Measurements from ENCODE around the gene HAUS7. TPM values are rescaled to one million over a fixed set of nuclear protein-coding genes. Genes with fewer than 3 reads are reported as not detected.

Gene HAUS7
- polyA plus RNA-seq (2013, experiment 1 of 2): 22.9 TPM
- polyA plus RNA-seq (2013, experiment 2 of 2): 20.7 TPM

GRCh38 chrX:153470411-153471363 lies at the start of gene HAUS7:
TSS of gene HAUS7 (minus strand) at chrX:153470576. CDS start at chrX:153470557, 19 bp downstream.
- H3K27ac ChIP-seq (ENCODE audit: low read depth, low read length, severe bottlenecking): peak within 1 kb of the TSS; percentile 29
- H3K4me3 ChIP-seq (ENCODE audit: extremely low read depth, insufficient read depth, low read length, poor library complexity, severe bottlenecking): peak within 1 kb of the TSS; percentile 62
- no peaks in the 10 kb centered on the region for H3K4me1 ChIP-seq (ENCODE audit: control insufficient read depth, insufficient read depth, low read length, poor library complexity, severe bottlenecking)
- H3K36me3 ChIP-seq (ENCODE audit: control insufficient read depth, insufficient read depth, low read length): no peaks in the 10 kb centered on the region
- no peaks in the 10 kb centered on the region for H3K9me3 ChIP-seq (ENCODE audit: control insufficient read depth, low read length)
- WGBS, 2 experiments (ENCODE audit: insufficient coverage in 2 of 2): 0 to 17% methylated on average over 5 to 21 of the region's 70 CpGs

GRCh38 chrX:153519569-153520286 lies 49.4 kb upstream of the HAUS7 start:
- Histone ChIP-seq H3K36me3 (ENCODE audit: control insufficient read depth, insufficient read depth, low read length) (no peaks in the 10 kb centered on the region), H3K9me3 (ENCODE audit: control insufficient read depth, low read length) (no peaks in the 10 kb centered on the region), H3K4me3 (ENCODE audit: extremely low read depth, insufficient read depth, low read length, poor library complexity, severe bottlenecking) (no peak overlapping the region), H3K4me1 (ENCODE audit: control insufficient read depth, insufficient read depth, low read length, poor library complexity, severe bottlenecking) (no peaks in the 10 kb centered on the region), H3K27ac (ENCODE audit: low read depth, low read length, severe bottlenecking) (no peak overlapping the region)
- 57 to 63% methylated on average over 5 to 12 of the region's 21 CpGs for WGBS, 2 experiments (ENCODE audit: insufficient coverage in 2 of 2)

GRCh38 chrX:153517946-153518834 lies 47.8 kb upstream of the HAUS7 start:
- Histone ChIP-seq H3K36me3 (ENCODE audit: control insufficient read depth, insufficient read depth, low read length) (no peaks in the 10 kb centered on the region), H3K4me1 (ENCODE audit: control insufficient read depth, insufficient read depth, low read length, poor library complexity, severe bottlenecking) (no peaks in the 10 kb centered on the region), H3K27ac (ENCODE audit: low read depth, low read length, severe bottlenecking) (no peak overlapping the region), H3K9me3 (ENCODE audit: control insufficient read depth, low read length) (no peaks in the 10 kb centered on the region), H3K4me3 (ENCODE audit: extremely low read depth, insufficient read depth, low read length, poor library complexity, severe bottlenecking) (no peak overlapping the region)
- 4 to 6% methylated on average over 11 to 17 of the region's 70 CpGs for WGBS, 2 experiments (ENCODE audit: insufficient coverage in 2 of 2)

- Histone ChIP-seq H3K4me3 (ENCODE audit: extremely low read depth, insufficient read depth, low read length, poor library complexity, severe bottlenecking) (no peak within 1 kb of the TSS), H3K9me3 (ENCODE audit: control insufficient read depth, low read length) (no peaks in the 10 kb centered on the region), H3K4me1 (ENCODE audit: control insufficient read depth, insufficient read depth, low read length, poor library complexity, severe bottlenecking) (no peaks in the 10 kb centered on the region), H3K36me3 (ENCODE audit: control insufficient read depth, insufficient read depth, low read length) (no peaks in the 10 kb centered on the region), H3K27ac (ENCODE audit: low read depth, low read length, severe bottlenecking) (no peak within 1 kb of the TSS)
- 1 to 3% methylated on average over 6 to 15 of the region's 50 CpGs for WGBS, 2 experiments (ENCODE audit: insufficient coverage in 2 of 2)
Measured at GRCh38 chrX:153517423-153517822, 47.0 kb upstream of the HAUS7 start, which contains the start of gene ATP2B3. TSS of gene ATP2B3 (plus strand) at chrX:153517642. CDS start at chrX:153536248, 18,606 bp downstream.

GRCh38 chrX:153516073-153516472 lies 45.7 kb upstream of the HAUS7 start:
- Histone ChIP-seq H3K36me3 (ENCODE audit: control insufficient read depth, insufficient read depth, low read length) (no peaks in the 10 kb centered on the region), H3K27ac (ENCODE audit: low read depth, low read length, severe bottlenecking) (no peak overlapping the region), H3K4me1 (ENCODE audit: control insufficient read depth, insufficient read depth, low read length, poor library complexity, severe bottlenecking) (no peaks in the 10 kb centered on the region), H3K9me3 (ENCODE audit: control insufficient read depth, low read length) (no peaks in the 10 kb centered on the region), H3K4me3 (ENCODE audit: extremely low read depth, insufficient read depth, low read length, poor library complexity, severe bottlenecking) (no peak overlapping the region)
- 80 to 95% methylated on average over 3 to 9 of the region's 9 CpGs for WGBS, 2 experiments (ENCODE audit: insufficient coverage in 2 of 2)

GRCh38 chrX:153515435-153515834 lies 45.1 kb upstream of the HAUS7 start:
- 70 to 93% methylated on average over 3 to 7 of the region's 8 CpGs for WGBS, 2 experiments (ENCODE audit: insufficient coverage in 2 of 2)
- H3K36me3 ChIP-seq (ENCODE audit: control insufficient read depth, insufficient read depth, low read length): no peaks in the 10 kb centered on the region
- no peak overlapping the region for H3K27ac ChIP-seq (ENCODE audit: low read depth, low read length, severe bottlenecking)
- H3K4me3 ChIP-seq (ENCODE audit: extremely low read depth, insufficient read depth, low read length, poor library complexity, severe bottlenecking): no peak overlapping the region
- no peaks in the 10 kb centered on the region for H3K4me1 ChIP-seq (ENCODE audit: control insufficient read depth, insufficient read depth, low read length, poor library complexity, severe bottlenecking)
- no peaks in the 10 kb centered on the region for H3K9me3 ChIP-seq (ENCODE audit: control insufficient read depth, low read length)

- Histone ChIP-seq H3K9me3 (ENCODE audit: control insufficient read depth, low read length) (no peaks in the 10 kb centered on the region), H3K36me3 (ENCODE audit: control insufficient read depth, insufficient read depth, low read length) (no peaks in the 10 kb centered on the region), H3K4me3 (ENCODE audit: extremely low read depth, insufficient read depth, low read length, poor library complexity, severe bottlenecking) (no peak overlapping the region), H3K27ac (ENCODE audit: low read depth, low read length, severe bottlenecking) (no peak overlapping the region), H3K4me1 (ENCODE audit: control insufficient read depth, insufficient read depth, low read length, poor library complexity, severe bottlenecking) (no peaks in the 10 kb centered on the region)
- 86 to 92% methylated on average over 2 to 5 of the region's 9 CpGs for WGBS, 2 experiments (ENCODE audit: insufficient coverage in 2 of 2)
Measured at GRCh38 chrX:153514259-153514658, 43.9 kb upstream of the HAUS7 start.

GRCh38 chrX:153513265-153513664 lies 42.9 kb upstream of the HAUS7 start:
- no peaks in the 10 kb centered on the region for H3K9me3 ChIP-seq (ENCODE audit: control insufficient read depth, low read length)
- 61 to 100% methylated on average over 1 to 3 of the region's 5 CpGs for WGBS, 2 experiments (ENCODE audit: insufficient coverage in 2 of 2)
- no peak overlapping the region for H3K27ac ChIP-seq (ENCODE audit: low read depth, low read length, severe bottlenecking)

GRCh38 chrX:153512501-153512893 lies 42.1 kb upstream of the HAUS7 start:
- WGBS, 2 experiments (ENCODE audit: insufficient coverage in 2 of 2): 50 to 80% methylated on average over 1 to 2 of the region's 3 CpGs
- Histone ChIP-seq H3K4me1 (ENCODE audit: control insufficient read depth, insufficient read depth, low read length, poor library complexity, severe bottlenecking) (no peaks in the 10 kb centered on the region), H3K27ac (ENCODE audit: low read depth, low read length, severe bottlenecking) (no peak overlapping the region), H3K36me3 (ENCODE audit: control insufficient read depth, insufficient read depth, low read length) (no peaks in the 10 kb centered on the region), H3K9me3 (ENCODE audit: control insufficient read depth, low read length) (no peaks in the 10 kb centered on the region), H3K4me3 (ENCODE audit: extremely low read depth, insufficient read depth, low read length, poor library complexity, severe bottlenecking) (no peak overlapping the region)

More at GRCh38 chrX:153513265-153513664, 42.9 kb upstream of the HAUS7 start:
- Histone ChIP-seq H3K36me3 (ENCODE audit: control insufficient read depth, insufficient read depth, low read length) (no peaks in the 10 kb centered on the region), H3K4me1 (ENCODE audit: control insufficient read depth, insufficient read depth, low read length, poor library complexity, severe bottlenecking) (no peaks in the 10 kb centered on the region), H3K4me3 (ENCODE audit: extremely low read depth, insufficient read depth, low read length, poor library complexity, severe bottlenecking) (no peak overlapping the region)

Data from mesodermal cell (in vitro differentiated cells).